IPS DF 4.7 (cell line): ENCODE data around the gene MIR17HG.
"Not testable (repeated sequence)": the region's sequence is repeated elsewhere in the genome, so short reads cannot be mapped to it uniquely, and the experiment has no call there.

ENCODE experiments used
- DNase-seq: peaks from one replicate; pipeline ENCODE4 v3.0.0-alpha.2; 2013; ENCODE audit warnings: low spot score; ENCODE audit errors: extremely low read depth

Gene MIR17HG

DNA sequence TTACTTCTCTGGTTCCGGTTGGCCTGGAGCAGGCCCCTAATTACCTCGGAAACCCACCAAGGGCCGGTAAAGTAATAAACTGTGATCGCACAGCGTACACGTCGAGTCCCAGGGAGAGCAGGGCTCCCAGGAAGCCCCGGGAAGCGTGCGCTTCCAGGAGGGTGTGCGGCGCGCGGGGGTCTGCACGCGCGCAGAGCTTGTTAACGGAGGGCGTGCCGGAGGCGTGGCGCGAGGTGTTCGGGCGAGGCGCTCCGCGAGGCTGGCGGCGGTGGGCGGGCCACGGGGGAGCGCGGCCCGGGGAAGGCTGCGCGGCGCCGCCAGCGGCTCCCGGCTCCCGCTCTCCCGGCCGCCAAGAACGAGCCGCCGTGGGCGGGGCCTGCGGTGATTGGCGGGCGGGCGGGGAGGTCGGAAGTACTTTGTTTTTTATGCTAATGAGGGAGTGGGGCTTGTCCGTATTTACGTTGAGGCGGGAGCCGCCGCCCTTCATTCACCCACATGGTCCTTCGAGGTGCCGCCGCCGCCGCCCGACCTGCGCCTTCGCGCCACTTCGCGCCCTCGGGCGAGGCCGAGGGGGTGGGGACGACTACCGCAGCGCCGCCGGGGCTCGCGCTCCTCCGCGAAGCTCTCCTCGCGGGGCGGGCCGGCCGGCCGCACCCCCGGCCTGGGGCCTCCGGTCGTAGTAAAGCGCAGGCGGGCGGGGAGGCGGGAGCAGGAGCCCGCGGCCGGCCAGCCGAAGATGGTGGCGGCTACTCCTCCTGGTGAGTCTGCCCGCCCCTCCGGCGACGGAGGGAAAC, at the start of gene MIR17HG:
TSS of gene MIR17HG (plus strand) at position 486 of the 794 bp plus-strand sequence.
- no peak for DNase-seq

DNA sequence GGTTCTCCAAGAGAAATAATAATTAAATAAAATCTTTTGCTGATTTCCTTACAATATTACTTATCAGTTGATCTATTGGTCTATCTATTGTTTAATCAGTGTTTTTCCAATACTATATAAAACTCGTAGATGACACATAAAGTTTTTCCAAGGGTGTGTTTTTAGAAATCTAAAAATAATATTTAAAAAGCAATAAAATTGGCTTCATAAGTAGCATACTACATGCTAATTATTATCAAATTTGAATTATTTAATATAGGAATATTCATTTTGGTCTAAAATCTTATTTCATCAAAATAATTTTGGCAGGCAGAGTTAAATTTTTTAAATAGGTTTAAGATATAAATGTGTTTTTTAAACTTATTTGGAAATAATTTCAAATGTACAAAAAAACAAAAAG, 49.4 kb upstream of the MIR17HG start:
- DNase-seq = no peak

DNA sequence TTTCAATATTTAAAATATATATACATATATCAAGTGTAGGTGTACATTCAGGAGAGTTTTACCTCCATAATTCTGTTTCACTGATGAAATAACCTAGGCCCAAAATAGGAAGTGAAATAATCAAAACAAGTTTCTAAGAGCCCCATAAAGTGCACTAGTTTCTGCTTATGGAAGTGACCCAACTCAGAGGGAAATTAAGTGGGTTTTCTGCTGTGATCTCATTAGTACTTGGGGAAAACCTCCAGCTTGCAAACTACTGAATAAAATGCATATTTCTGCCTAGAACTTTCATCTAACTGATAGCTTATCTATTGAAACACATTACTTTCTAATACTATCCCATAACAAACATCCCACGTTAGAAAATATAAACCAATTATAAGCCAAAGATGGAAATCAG, 45.4 kb upstream of the MIR17HG start:
- no peak for DNase-seq

DNA sequence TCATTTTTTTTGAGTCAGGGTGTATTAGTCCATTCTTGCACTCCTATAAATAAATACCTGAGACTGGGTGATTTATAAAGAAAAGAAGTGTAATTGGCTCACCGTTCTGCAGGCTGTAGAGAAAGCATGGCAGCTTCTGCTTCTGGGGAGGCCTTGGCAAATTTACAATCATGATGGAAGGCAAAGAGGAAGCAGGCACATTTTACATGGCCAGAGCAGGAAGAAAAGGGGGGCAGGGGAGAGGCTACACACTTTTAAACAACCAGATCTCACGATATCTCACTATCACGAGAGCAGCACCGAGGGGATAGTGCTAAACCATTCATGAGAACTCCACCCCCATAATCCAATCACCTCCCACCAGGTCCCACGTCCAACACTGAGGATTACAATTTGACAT, 44.5 kb upstream of the MIR17HG start:
- DNase-seq = no peak

DNA sequence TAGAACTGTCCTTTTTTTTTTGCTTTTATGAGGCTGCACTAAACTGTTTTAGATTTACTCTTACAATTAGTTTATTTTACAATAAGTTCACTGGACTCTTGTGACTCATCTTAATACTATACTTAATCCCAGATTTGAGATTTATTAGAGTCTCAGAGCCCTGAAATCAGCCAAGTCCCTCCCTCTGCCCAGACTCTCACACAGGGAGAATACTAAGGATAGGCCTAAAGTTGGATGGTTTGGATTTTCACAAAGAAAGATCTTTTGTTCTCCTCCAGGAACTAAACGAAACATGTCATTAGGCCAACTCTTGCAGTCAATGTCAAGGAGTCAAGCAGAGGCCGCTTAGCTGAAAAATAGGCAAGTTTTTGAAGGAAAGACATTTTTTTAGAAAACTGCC, 42.7 kb upstream of the MIR17HG start:
- no peak for DNase-seq

DNA sequence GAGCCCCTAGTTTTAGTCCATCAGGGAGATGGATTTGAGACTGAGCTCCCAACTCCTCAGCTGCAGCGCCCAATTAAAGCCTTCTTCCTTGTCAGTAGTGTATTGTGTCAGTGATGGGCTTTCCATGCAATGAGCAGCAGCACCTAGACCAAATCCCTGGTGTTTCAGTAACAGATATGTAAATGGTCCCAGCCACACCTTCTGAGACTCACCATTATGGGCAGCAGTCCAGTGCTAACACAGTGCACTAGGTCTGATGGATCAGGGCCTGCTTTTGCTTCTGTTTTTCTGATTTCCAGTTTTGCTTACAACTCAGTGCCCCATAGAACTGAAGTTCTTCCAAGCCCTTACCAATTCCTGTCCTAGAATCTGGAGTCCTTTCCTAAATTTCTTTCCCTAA, 41.8 kb upstream of the MIR17HG start:
- no peak for DNase-seq

DNA sequence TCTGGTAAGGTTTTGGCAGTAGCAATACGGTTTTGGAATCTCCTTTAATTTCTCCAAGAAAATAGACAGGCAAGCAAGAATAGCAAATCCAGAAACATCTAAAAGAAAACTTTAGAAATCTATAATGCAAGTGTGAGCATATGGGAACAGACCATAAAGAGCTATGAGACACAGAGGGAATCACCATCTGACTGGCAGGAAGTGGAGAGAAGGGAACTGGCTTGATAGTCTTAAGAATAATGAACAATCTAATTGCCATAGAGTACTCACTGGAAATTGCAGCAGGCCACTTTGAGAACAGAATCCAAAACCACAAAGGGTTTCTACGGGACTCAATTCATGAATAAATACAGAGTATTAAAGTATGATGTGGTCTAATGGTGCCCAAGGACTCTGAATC, 39.6 kb upstream of the MIR17HG start:
- no peak for DNase-seq

DNA sequence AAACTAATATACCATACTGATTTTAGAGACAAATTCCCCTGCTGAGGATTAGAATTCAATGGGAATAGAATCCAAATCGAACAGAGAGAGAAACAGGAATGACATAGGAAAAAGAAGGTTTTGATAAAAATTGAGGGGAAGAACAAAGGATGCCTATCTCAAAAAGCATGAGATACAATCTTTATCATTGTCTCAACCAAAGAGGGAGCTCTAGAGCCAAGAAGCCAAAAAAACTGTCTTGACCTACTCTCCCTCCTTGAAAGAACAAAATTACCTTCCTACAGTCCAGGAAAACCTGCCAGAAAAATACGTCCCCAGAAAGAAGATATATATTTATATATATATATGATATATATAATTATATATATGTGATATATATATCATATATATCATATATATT, 39.2 kb upstream of the MIR17HG start:
- no peak for DNase-seq

DNA sequence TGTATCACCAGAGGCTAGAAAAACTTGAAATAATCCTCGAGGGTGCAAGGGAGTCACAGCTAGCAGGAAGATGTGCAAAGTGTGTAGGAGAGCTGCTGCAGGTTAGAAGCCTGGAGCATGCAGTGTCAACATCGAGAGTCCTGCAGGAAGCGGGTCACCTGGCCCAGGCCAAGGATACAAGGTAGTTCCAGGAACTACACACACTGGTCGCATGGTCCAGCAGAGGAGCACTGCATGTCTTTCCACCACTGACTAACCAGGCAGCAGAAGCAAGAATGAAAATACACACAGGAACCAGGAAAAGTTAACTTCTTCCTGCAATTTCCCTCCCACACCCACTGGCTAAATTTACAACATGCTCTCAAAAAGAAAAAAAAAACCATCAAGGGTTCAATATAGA, 36.0 kb upstream of the MIR17HG start:
- DNase-seq = no peak

DNA sequence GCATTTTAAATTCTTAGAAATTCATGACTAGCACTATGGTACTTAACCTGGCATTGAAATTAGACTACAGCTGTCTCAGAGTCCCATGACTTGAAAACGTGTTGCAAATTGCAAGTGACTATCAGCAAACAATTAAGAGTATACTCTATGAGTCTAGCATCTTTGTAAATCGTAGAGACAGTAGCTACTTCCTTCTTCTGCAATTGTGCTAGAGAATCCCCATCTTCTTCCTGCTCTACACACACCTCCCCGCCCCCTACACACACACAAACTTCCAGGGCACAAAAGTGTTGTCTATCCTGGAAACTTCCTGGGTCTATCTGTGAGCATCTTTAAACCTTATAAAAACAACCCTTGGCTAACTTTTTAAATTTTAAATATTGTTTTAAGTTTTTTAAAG, 35.2 kb upstream of the MIR17HG start:
- DNase-seq = no peak

DNA sequence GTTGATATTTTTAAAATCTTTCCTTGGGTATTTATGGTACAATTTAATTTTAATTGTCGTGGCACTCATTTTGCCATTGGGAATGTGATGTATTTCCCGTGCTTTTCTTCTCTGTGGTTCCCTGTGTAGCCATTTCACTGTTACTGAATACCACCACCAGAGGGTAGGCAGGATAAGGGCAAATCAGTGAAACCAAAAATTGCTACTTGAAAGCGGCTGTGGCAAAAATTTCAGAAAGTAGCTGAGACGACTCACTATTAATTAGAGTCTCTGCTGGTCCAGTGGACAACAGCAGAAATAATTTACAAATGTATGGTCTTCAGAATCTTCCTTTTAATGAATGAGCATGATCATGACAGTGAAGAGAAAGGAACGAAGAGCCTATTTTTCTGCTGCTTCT, 34.4 kb upstream of the MIR17HG start:
- no peak for DNase-seq

DNA sequence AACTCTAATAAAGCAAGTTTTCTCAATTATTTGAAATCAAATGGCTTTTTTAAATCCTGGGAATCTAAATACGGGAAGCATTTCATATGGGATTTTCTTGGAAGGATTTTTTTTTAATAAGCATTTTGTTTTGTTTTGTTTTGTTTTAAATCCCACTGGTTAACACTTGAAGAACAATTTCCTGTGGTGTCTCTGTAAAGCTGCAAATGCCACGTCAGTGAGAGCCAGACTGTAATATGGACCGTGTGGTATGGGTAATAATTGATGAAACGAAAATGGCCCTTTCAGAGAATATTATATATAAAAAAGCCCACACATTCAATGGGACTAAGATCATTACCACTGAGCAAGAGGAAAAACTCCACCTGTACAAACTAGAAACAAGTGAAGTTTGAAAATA, 33.9 kb upstream of the MIR17HG start:
- DNase-seq = no peak

DNA sequence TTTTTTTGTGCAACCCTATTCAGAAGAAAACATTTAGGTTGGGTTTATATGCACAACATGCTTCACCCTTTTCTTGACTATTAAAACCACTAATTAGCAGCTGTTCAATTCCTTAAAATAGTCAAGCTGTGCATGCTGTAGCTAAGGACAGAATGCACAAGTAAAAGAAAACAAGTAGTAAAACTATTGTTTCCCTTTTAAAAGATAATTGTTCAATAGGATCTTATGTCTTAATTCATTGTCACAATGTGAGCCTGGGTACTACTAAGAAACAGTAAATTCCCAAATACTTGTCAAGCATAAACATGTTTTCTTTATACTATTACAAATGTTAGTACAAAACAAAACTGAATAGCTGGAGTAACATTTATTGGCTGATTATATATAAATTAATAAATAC, 32.6 kb upstream of the MIR17HG start:
- no peak for DNase-seq

DNA sequence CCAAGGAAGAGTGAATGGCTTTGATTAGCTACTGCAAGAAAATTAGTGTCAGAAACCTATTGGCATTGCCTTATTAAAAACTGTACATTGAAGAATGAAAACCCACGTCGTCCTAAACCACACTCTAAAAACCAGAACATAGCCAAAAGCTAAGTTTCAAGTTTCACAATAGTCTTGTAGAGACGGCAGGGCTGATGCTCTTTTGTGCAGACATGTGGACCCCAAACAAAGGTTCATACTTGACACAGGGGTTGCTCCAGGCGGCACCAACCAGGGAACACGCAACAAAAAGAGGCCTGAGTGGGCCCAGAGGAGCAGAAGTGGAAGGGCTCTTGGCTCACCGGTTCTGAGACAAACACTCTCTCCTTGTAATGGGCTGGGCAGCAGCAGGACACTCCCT, 28.6 kb upstream of the MIR17HG start:
- DNase-seq = no peak

DNA sequence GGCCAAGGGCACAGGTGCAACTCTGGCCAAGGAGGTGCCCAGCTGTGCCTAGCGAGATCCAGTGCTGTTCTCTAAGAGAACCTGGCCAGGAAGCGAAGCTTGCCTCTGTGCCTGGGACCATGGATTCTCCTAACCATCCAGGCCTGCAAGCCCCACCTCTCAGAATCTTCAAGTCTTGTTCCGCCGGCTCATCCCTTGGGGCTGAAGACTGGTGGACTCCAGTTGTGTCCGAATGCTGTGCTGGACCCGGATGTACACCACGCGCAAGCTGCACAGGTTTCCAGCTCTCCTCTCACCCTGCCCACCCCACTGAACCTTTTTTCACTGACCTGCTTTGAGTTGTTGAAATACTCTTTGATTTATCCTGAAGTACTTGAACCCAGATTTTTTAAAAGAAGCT, 27.5 kb upstream of the MIR17HG start:
- DNase-seq = no peak

DNA sequence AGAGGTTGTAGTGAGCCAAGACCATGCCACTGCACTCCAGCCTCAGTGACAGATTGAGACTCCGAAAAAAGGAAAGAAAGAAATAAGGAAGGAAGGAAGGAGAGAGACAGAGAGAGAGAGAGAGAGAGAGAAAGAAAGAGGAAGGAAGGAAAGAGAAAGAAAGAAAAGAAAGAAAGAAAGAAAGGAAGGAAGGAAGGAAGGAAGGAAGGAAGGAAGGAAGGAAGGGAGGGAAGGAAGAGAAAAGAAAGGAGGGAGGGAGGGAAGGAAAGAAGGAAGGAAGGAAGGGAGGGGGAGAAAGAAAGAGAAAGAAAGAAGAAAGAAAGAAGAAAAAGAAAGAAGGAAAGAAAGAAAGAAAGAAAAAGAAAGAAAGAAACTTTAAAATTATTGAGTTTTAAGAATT, 26.5 kb upstream of the MIR17HG start:
- DNase-seq = not testable (repeated sequence)

DNA sequence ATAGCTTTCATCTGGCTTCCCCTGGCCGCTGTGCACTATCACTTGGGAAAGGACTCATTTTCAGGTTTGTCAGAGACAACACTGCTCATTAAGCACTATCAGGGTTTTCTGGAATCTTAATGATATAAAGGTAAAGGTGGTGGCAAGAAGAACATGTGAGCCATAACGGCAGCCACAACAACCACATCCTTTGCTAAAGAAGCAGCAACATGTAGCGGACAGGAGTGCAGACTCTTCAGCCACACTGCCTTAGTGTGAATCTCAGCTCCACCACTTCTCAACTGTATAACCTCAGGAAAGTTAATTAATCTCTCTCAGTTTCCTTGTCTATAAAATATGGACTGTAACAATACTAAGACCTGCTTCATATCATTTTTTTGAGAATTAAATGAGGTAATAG, 24.1 kb upstream of the MIR17HG start:
- DNase-seq = no peak

DNA sequence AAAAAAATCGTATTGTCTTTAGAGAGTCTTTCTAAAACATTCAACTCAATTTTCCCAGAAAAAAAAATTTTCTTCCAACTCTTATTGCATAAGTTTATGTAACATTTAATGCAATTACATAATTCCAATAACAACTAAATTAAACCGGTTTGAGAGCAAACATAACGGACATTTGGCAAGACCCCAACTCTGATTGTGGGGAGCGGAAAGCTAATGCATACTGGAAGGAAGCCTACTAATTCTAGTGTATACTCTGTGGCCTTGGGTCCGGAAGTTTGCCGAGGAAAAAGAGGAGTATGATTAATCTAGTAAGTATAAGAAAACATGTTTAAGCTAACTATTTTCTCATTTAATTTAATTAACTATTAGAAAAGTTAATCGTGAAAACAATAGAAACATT, 21.3 kb upstream of the MIR17HG start:
- no peak for DNase-seq

DNA sequence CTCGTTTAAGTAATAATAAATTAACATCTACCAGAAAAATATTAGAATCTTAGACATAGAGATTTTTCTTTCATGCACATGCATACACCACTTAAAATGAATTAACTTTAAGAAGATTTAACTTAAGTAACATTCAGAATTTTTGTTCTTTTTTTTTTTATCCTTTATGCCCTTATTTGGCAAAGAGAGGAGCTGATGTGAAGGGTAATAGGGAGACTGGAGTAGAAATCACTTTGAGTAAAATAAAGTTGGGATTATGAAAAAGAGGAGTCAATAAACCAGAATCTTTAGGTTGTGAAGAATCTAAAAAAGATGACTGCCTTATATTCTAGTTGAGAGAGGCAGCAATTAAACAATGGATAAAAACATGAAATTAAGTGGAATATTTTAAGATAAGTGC, 18.8 kb upstream of the MIR17HG start:
- DNase-seq = no peak

DNA sequence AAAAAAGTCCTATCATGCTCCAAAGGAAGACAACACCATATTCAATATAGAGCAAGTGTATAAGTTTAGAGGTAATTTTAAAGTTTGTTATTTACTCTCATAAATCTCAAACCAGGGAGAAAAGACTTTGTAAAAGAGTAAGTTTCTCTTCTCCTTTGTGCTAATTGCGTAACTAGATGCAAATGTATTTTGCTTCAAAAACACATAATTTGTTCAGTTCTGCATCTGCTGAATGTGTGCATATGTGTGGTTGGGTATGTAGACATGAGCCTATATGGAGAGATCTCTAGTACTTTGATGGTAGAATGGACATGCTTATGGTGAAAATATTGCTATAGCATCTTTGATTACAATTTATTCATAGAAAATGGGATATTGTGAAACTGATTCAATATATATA, 17.8 kb upstream of the MIR17HG start:
- no peak for DNase-seq

DNA sequence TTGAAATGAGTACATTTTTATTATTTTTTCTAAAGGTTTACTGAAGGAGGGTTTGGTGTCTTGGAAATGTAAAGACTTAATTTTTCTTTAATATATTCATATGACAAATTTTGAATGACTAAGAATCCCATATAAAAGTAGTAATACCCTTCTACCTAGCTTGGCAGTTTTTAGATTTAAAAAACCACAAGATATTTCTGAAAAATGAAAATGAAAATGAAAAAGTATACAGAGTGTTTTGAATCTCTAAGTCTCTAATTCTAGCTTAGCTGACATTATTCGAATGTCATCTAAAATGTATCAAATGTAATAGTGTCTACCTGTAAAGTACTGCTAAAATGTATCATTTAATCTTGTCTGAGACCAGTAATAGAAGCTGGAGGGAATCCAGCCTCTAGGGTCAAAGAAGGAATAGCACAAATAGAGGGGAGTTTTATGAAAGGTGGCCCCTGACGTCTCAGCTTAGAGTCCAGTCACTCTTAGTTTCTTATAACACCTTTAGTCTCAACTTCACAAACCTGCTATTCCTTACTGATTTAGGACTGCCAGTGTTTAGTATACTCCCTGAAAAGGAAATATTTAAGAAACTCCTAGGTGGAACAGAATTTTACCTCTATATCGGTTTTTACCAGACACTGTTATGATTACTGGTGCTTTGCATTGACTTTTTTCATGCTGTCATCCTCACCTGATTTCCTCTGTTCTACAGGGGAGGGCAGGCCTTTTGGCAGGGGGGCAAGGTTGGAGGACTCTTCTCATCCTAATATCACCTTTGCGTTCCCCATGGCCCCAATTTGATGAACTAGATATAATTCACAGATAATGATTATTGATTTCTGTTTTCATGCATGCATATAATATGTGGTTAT, 16.2 kb upstream of the MIR17HG start:
- DNase-seq = no peak

DNA sequence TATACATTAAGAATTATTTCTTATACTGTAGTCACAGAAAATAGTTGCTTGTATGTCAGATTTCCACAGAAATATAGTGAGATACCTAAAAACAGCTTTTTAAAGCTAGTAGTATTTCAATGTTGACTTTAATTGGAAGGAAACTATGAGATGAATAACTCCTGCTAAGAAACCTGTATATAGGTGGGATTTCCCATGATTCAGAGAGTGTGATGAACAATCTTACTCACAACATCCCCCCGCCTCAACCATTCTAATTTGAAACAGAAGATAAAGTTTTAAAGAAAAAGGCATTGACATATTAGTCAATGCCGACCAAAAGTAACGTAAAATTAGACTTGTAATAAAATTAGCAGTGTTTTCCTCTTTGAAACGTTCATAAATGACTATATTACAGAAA, 1.4 kb upstream of the MIR17HG start:
- DNase-seq = no peak

DNA sequence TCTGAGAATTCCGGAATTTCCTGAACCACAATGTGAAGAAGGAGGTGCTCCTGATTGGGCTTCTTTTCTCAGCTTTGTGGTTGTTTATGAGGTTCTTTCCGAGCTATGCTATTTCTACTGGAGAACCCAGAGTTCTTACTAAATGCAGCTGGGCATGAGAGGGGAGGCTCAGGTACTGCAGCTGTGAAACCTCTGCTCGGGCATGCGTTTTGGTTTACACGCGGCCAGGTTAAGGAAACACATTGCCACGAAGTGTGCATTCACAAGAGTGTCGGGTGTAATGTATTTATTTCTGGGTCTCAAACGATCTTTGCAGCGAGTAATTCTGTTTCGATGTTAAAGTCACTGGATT, 661 bp upstream of the MIR17HG start:
- DNase-seq = no peak
